ENCODE measurements around the gene GNG2. TPM values are rescaled to one million over a fixed set of nuclear protein-coding genes. Genes with fewer than 3 reads are reported as not detected.

GNG2 gene
- total RNA-seq, 1 donor from 2014 or later: 80.8 TPM

DNA sequence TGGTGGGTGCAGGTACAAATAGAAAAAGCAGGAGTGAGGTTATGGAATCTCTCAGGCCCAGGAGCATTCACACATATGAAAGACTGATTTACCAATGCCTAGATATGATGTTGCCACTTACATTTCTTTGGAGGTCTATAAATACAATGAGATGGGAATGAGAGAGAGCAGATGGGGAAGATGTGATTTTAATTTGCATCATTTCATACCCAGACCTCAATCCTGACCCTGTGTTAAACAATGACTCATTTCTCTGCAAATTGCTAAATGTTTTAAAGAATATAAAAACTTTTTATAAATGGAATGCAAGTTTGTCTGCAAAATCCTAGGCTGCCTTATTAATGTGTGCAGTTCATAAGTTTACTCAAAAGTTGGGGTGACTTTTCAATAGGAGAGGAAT, 38.6 kb upstream of the GNG2 start:
- no peaks in the 10 kb centered on the region for H3K4me1 Mint-ChIP-seq (ENCODE audit: unreplicated experiment)
- no peaks in the 10 kb centered on the region for H3K36me3 Mint-ChIP-seq (ENCODE audit: low read depth, unreplicated experiment)
- DNase-seq (ENCODE audit: low spot score): no peak
- TF ChIP-seq, protein P1, sequence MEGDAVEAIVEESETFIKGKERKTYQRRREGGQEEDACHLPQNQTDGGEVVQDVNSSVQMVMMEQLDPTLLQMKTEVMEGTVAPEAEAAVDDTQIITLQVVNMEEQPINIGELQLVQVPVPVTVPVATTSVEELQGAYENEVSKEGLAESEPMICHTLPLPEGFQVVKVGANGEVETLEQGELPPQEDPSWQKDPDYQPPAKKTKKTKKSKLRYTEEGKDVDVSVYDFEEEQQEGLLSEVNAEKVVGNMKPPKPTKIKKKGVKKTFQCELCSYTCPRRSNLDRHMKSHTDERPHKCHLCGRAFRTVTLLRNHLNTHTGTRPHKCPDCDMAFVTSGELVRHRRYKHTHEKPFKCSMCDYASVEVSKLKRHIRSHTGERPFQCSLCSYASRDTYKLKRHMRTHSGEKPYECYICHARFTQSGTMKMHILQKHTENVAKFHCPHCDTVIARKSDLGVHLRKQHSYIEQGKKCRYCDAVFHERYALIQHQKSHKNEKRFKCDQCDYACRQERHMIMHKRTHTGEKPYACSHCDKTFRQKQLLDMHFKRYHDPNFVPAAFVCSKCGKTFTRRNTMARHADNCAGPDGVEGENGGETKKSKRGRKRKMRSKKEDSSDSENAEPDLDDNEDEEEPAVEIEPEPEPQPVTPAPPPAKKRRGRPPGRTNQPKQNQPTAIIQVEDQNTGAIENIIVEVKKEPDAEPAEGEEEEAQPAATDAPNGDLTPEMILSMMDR (IDR thresholded peaks at IDR 0.05; ENCODE audit: unreplicated experiment): no peak
- H3K27me3 Mint-ChIP-seq (ENCODE audit: unreplicated experiment): no peaks in the 10 kb centered on the region
- no peak overlapping the region for H3K4me3 Mint-ChIP-seq (ENCODE audit: unreplicated experiment)
- H3K9me3 Mint-ChIP-seq (ENCODE audit: unreplicated experiment): no peaks in the 10 kb centered on the region
- no peak overlapping the region for H3K27ac Mint-ChIP-seq (ENCODE audit: unreplicated experiment)

DNA sequence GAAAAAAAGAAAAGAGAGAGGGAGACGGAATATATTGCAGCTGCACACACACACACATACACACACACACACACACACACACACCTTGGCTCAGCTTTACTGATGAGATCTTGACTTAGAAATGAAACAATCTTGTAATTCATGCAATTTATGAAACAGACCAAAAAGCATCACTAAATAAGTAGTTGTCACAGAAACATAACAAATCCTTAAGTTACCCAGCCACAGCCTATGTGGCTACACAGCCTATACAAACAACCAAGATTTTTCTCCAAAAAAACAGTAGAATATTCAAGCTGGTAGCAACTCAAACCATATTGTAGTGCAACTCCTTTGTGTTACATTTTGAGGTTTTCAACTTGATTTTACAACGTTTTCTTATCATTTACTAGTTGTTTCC, 37.9 kb upstream of the GNG2 start:
- Mint-ChIP-seq H3K27me3 (ENCODE audit: unreplicated experiment) (no peaks in the 10 kb centered on the region), H3K4me1 (ENCODE audit: unreplicated experiment) (no peaks in the 10 kb centered on the region), H3K4me3 (ENCODE audit: unreplicated experiment) (no peak overlapping the region), H3K27ac (ENCODE audit: unreplicated experiment) (no peak overlapping the region), H3K9me3 (ENCODE audit: unreplicated experiment) (no peaks in the 10 kb centered on the region), H3K36me3 (ENCODE audit: low read depth, unreplicated experiment) (no peaks in the 10 kb centered on the region)
- no peak for DNase-seq (ENCODE audit: low spot score)
- TF ChIP-seq, protein P1 (IDR thresholded peaks at IDR 0.05; ENCODE audit: unreplicated experiment): no peak

DNA sequence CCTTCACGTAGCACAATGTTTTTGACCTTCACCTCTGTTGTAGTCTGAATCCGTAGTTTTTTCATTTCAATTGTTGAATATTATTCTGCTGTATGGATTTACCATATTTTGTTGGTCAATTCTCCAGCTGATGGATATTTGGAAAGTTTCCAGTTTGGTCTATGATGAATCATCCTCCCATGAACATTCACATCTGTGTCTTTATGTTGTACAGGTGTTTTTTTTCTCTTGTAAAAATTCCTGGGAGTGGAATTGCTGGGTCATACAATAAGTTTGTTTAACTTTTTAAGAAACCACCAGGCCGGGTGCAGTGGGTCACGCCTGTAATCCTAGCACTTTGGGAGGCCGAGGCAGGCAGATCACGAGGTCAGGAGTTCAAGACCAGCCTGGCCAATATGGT, 36.7 kb upstream of the GNG2 start:
- Mint-ChIP-seq H3K27me3 (ENCODE audit: unreplicated experiment) (no peaks in the 10 kb centered on the region), H3K9me3 (ENCODE audit: unreplicated experiment) (no peaks in the 10 kb centered on the region), H3K27ac (ENCODE audit: unreplicated experiment) (no peak overlapping the region), H3K4me1 (ENCODE audit: unreplicated experiment) (no peaks in the 10 kb centered on the region), H3K36me3 (ENCODE audit: low read depth, unreplicated experiment) (no peaks in the 10 kb centered on the region), H3K4me3 (ENCODE audit: unreplicated experiment) (no peak overlapping the region)
- TF ChIP-seq, protein P1 (IDR thresholded peaks at IDR 0.05; ENCODE audit: unreplicated experiment): no peak
- DNase-seq (ENCODE audit: low spot score): no peak

DNA sequence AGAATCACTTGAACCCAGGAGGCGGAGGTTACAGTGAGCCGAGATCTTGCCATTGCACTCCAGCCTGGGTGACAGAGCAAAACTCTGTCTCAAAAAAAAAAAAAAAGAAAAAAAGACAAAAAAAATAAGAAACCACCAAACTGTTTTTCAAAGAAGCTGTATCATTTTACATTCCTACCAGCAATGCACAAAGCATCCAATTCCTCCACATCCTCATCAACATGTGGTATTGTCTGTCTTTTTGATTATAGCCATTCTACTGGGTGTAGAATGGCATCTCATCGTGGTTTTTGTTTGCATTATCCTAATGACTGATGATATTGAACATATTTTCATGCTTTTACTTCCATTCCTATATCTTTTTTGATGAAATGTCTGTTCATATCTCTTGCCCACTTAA, 36.2 kb upstream of the GNG2 start:
- Mint-ChIP-seq H3K27me3 (ENCODE audit: unreplicated experiment) (no peaks in the 10 kb centered on the region), H3K4me3 (ENCODE audit: unreplicated experiment) (no peak overlapping the region), H3K36me3 (ENCODE audit: low read depth, unreplicated experiment) (no peaks in the 10 kb centered on the region), H3K27ac (ENCODE audit: unreplicated experiment) (no peak overlapping the region), H3K4me1 (ENCODE audit: unreplicated experiment) (no peaks in the 10 kb centered on the region), H3K9me3 (ENCODE audit: unreplicated experiment) (no peaks in the 10 kb centered on the region)
- TF ChIP-seq, protein P1 (IDR thresholded peaks at IDR 0.05; ENCODE audit: unreplicated experiment): no peak
- no peak for DNase-seq (ENCODE audit: low spot score)

DNA sequence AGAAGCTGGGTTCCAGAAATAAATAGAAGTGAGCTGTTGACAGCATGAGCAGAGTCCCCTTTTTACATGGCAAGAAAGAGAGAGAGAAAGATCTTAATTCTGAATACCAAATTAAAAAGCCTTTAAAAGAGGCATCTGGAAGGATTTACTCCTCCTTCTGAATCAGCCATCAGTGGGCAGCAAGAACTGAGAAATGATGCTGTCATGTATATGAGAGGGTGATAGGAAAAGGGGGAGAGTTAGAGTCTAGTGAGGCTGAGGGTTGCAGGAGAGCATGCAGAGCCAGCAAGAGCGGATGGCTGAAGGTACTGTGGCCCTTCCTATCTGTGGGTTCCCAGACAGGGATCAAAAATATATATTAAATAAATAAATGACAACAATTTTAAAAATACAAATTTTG, 34.5 kb upstream of the GNG2 start:
- Mint-ChIP-seq H3K9me3 (ENCODE audit: unreplicated experiment) (no peaks in the 10 kb centered on the region), H3K36me3 (ENCODE audit: low read depth, unreplicated experiment) (no peaks in the 10 kb centered on the region)
- TF ChIP-seq, protein P1 (IDR thresholded peaks at IDR 0.05; ENCODE audit: unreplicated experiment): no peak

More for the DNA sequence above, 34.5 kb upstream of the GNG2 start:
- no peaks in the 10 kb centered on the region for H3K4me1 Mint-ChIP-seq (ENCODE audit: unreplicated experiment)
- no peak overlapping the region for H3K27ac Mint-ChIP-seq (ENCODE audit: unreplicated experiment)
- H3K4me3 Mint-ChIP-seq (ENCODE audit: unreplicated experiment): no peak overlapping the region
- no peaks in the 10 kb centered on the region for H3K27me3 Mint-ChIP-seq (ENCODE audit: unreplicated experiment)
- no peak for DNase-seq (ENCODE audit: low spot score)

All from endothelial cell (in vitro differentiated cells).